H1 (cell line): ENCODE data around the gene ZNF441. TPM values are rescaled to one million over a fixed set of nuclear protein-coding genes. Genes with fewer than 3 reads are reported as not detected.

Experiments used
- BCL11A ChIP-seq, 2 experiments: IDR thresholded peaks; one replicate each; pipeline ENCODE4 v1.6.1; 2011; ENCODE audit warnings: low read depth in 2 of 2, low read length in 2 of 2, mild to moderate bottlenecking in 2 of 2
- CBX8 ChIP-seq: fragments of 300-800, 300-1000 bp; sonication (generic); IDR thresholded peaks from 2 replicates; pipeline ENCODE4 v1.7.1; 2016; ENCODE audit warnings: low read depth, low read length, borderline replicate concordance
- POLR2A ChIP-seq, 2 experiments: IDR thresholded peaks; 1 replicate in 1 of 2; 2 replicates in 1 of 2; pipeline ENCODE4 v1.6.1; 2011; ENCODE audit warnings: low read depth in 2 of 2, low read length in 2 of 2, mild to moderate bottlenecking in 2 of 2; ENCODE audit errors: control extremely low read depth in 1 of 2
- SRF ChIP-seq: IDR thresholded peaks from 2 replicates; pipeline ENCODE4 v1.6.1; 2011; ENCODE audit warnings: mild to moderate bottlenecking, low read depth, low read length, moderate library complexity
- polyA plus RNA-seq, 7 experiments: library from polyadenylated mRNA; depleted of rRNA in 3 of 7; stranded (reverse) in 5 of 7; unstranded in 2 of 7; fragments of >200 nt in 5 of 7; fragments of 200-250 nt in 2 of 7; gene quantifications; 1 replicate in 5 of 7; 2 replicates in 1 of 7; 4 replicates in 1 of 7; pipeline versions ENCODE4 v1.2.1 to v1.2.3, GENCODE V29; 2011 to 2013; ENCODE audit warnings: missing spikeins in 2 of 7, mixed read lengths in 2 of 7
- total RNA-seq: library from RNA; stranded (reverse); fragmentation: NEBNext Ultra II Directional; extraction: Animal tissue kit (Norgen Biotek cat#: 25700); gene quantifications from 2 replicates; pipeline ENCODE4 v1.2.1, GENCODE V29; 2021

The ZNF441 gene
- total and polyA plus RNA-seq, 2 of the 8 experiments (the other 6 are each of a cell fraction or from before 2014, with no cell fraction given) = 0.09 to 0.48 TPM

GRCh38 chr19:11814700-11815035 is 47.9 kb downstream of the ZNF441 start (continued):
- no peak for TF ChIP-seq CBX8
- no peak for TF ChIP-seq BCL11A (IDR thresholded peaks at IDR 0.05; ENCODE audit: low read depth in 2 of 2, low read length in 2 of 2)
- no peak for TF ChIP-seq POLR2A (IDR thresholded peaks at IDR 0.05; ENCODE audit: control extremely low read depth in 1 of 2, low read depth in 2 of 2, low read length in 2 of 2)
- no peak for TF ChIP-seq SRF
